Prostate gland (tissue), 2 donors: ENCODE measurements around the gene PDP2.

Experiments
- POLR2A ChIP-seq: fragments of 450-650 bp; IDR thresholded peaks from one replicate; pipeline ENCODE4 v1.6.1; 2016; ENCODE audit warnings: antibody characterized with exemption, mild to moderate bottlenecking
- POLR2AphosphoS5 ChIP-seq: sonication (generic); formaldehyde crosslinking; IDR thresholded peaks from one replicate; pipeline ENCODE4 v1.6.1; 2017; ENCODE audit warnings: antibody characterized with exemption
- TF ChIP-seq, protein P1 (sequence below), 4 experiments: fragments of 200-600 bp in 2 of 4; fragments of 450-650 bp in 2 of 4; sonication (generic) in 2 of 4; IDR thresholded peaks; 1 replicate in 3 of 4; 2 replicates in 1 of 4; pipeline ENCODE4 v1.5.1; 2016 to 2019; ENCODE audit warnings: antibody characterized with exemption in 4 of 4, mild to moderate bottlenecking in 2 of 4, moderate library complexity in 2 of 4

DNA sequence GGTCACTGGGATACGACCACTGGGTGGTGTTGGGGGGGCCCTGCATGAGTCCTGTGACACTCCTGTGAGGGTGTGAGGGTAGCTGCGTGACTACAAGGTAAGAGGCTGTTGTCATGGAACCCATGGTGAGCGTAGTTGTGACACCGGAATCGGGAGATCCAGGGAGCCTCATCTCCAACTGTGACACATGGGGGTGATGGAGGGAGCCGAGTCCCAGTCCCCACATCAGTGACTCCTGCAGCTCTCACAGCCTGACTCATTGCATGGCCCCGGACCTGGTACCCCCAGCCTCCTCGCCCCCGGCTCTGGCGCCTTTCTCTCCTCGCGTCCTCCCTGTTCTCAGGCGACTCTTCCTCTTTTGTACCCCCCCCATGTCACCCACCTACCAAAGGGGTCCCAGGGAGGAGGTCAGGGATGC lies 24.1 kb downstream of the PDP2 start:
- TF ChIP-seq POLR2A (no peak), POLR2AphosphoS5 (no peak)
- TF ChIP-seq, protein P1, sequence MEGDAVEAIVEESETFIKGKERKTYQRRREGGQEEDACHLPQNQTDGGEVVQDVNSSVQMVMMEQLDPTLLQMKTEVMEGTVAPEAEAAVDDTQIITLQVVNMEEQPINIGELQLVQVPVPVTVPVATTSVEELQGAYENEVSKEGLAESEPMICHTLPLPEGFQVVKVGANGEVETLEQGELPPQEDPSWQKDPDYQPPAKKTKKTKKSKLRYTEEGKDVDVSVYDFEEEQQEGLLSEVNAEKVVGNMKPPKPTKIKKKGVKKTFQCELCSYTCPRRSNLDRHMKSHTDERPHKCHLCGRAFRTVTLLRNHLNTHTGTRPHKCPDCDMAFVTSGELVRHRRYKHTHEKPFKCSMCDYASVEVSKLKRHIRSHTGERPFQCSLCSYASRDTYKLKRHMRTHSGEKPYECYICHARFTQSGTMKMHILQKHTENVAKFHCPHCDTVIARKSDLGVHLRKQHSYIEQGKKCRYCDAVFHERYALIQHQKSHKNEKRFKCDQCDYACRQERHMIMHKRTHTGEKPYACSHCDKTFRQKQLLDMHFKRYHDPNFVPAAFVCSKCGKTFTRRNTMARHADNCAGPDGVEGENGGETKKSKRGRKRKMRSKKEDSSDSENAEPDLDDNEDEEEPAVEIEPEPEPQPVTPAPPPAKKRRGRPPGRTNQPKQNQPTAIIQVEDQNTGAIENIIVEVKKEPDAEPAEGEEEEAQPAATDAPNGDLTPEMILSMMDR (IDR thresholded peaks at IDR 0.05), result no peak
